Midbrain (tissue), 1 donor: ENCODE measurements around the gene ROS1.

Source experiments
- DNase-seq: peaks from one replicate; lab custom pipeline; 2025; lab: John Stamatoyannopoulos, UW

ROS1 gene

GRCh38 chr6:117309069-117309468 is 116.7 kb downstream of the ROS1 start:
- DNase-seq = no peak

DNA sequence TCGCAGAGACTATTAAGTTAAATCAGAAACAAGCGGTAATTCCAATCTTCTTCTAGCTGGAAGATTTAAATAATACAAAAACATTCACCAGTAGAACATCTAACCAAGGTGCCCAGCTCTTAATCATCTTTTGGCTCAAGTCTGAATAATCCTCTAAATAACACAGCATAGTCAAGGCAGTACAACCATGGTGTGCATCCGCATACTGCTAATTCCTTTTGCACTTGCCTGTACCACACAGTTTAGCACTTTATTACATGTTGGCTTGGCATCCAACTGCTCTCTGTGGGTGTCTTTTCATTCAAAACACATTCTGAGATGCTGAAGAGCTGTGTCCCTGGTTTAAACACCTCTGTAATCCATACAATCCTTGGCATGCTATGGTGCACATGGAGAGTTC is 118.1 kb downstream of the ROS1 start:
- DNase-seq = no peak

DNA sequence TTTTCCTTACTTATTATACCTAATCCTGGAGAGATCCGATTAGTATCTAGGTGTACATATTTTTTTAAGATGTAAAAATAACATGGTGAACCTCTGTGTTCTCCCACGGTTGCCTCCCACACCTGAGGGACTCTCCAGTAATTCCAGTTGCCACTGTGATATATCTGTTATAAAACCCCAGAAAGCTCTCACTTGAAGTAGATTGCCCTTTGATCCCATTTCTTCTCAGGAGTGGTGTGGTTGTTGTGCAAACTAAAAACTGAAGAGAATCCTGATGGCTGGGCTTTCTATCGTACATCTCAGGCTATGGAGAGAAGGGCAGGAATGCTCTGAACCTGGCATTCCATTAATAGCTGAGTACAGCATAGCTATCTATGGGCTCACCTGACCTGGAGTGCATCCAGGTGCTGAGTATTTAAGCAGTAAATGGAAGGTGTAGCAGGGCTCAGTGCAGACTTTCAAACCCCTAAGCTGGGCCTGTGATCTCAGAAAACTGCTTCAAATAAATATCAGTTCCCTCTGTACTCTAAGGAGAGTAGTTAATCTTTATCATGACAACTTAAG is 119.4 kb downstream of the ROS1 start:
- no peak for DNase-seq

DNA sequence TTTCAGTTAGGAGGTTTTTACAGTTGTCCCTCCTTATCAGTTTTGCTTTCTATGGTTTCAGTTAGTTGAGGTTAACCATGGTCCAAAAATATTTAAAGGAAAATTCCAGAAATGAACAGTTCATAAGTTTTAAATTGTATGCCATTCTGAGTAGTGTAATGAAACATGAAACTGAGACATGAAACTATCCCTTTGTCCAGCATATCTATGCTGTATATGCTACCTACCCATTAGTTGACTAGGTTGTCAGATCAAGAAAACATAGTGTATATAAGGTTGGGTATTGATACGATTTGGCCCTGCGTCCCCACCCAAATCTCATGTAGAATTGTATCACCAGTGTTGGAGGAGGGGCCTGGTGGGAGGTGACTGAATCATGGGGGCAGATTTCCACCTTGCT is 121.3 kb downstream of the ROS1 start:
- DNase-seq = no peak

DNA sequence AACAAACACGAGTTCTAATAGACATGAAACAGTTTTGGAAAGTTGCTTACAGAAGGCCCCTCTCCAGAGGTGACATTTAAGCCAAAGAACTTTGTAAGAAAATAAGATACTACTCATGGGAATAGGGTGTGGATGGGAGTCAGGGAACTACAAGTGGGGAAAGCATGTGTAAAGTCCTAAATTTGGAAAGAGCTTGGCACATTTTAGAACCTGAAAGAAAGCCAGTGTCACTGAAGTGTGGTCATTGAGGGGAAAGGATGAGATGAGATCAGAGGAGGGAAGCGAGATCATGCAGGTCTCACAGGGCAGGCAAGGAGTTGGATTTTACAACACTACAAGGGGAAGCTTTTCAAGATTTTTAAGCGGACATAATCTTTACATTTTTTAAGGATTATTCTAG is 122.4 kb downstream of the ROS1 start:
- no peak for DNase-seq

DNA sequence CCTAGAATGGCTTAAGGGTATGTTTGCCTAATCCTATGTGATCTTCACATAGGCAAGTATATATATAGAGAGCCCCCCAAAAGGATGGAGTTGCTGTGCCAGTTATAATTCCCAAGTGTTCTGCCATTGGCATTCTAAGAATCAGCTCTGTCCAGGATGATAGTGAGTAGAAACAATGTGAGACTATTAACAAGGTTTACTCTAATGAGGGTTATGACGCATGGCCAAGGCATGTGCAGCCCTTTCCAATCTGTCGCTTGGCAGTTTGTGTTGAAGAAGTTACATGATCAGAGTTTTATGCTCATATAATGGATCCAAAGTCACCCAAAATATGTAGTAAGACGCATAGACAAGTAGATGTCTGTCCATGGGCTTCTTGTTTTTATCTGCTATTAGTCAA is 126.8 kb downstream of the ROS1 start:
- no peak for DNase-seq

DNA sequence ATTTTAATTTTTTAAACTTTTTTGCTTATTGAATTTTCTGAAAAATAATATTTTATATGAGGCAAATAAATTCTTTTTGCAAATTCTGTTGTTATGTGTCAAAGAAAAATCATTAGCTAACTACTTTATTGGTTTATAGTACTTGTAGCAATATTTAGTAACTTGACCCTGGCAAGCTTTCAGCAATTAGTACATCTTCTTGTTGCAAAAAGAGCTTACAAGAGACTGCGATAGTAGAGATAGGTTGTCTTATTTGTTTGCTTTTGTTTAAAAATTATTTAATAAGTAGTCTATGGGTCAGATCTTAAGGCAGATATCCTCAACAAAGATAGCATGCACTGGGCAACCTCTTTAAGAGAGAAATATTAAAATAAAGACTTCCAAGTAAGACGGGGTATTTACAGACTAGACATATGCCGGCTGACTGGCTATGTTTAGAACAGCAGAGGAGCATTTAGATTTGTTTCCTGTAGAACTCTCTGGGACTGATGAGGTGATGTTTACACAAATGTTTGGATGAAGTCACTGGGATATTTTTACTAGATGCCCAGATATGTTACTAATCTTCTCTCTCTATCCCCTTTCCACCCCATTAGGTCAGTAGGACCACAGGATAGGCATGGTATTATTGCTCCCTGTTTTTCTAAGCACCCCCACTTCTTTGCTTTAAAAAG is 135.4 kb downstream of the ROS1 start:
- DNase-seq = no peak

DNA sequence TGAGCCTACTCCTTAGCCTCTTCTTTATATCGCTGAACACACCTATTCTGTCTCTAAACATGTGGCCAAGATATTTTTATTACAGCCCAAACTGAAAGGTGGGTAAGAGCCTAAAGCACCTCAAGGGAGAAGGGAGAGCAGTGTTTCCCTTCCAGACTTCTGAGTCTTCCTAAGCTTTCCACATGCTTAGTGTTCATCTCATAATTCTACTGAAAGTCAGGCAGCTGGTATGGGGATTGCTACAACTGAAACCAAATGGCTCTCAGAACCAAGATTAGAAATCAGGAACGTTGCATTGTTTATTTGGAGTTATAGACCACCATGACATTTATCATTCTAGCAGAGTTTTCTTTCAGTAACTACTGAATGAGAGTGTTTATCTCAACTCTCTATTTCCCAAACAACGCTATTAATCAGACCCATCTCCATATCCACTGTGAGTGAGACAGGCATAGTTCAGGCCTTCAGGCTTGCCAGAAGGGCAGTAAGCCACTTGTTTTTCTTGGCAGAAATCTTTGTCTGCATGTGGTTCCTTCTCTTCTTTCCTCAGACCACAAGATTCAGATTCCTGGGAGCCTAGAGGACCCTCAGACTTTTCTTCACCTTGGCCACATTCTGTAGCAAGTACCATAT is 137.5 kb downstream of the ROS1 start:
- DNase-seq = no peak

DNA sequence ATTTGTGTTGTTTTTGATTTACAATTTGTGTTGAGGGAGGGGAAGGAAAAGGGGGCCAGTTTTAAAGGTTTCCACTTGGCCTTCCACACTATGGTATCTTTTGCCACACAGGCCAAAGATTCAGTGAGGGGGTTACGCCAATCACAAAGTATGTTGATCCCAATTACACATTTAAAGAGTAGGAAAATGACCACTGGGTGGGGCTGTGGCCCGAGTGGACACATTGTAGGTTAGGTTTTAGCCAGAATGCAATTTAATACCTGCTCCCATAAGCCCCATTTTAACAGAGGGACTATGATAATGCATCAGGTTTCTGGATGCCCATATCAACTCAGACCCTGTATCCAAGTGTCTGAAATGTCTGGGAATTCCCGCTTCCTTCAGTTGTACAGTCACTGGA is 144.8 kb downstream of the ROS1 start:
- DNase-seq = no peak

DNA sequence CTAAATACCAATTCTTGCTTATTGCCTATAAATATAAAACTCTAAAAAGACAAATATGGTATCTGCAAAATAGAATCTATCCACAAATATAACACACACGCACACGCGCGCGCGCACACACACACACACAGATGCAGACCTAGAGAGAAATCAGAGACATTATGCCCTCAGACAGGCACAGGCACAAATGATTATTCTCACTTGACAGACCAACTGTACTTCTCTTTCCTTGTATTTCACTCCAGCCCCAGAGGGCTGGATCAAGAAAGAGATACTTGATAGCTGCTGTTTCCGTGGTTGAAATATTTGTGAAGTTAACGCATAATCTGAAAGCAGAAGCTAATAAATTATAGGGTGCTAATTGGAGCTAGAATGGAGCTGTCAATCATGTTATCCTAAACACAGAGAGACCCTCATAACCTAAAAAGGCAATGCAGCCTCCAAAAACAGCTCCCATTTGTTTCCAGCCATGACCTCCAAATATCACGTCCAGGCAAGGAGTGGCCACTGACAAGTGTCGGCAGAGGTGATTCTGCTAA is 148.9 kb downstream of the ROS1 start:
- no peak for DNase-seq

DNA sequence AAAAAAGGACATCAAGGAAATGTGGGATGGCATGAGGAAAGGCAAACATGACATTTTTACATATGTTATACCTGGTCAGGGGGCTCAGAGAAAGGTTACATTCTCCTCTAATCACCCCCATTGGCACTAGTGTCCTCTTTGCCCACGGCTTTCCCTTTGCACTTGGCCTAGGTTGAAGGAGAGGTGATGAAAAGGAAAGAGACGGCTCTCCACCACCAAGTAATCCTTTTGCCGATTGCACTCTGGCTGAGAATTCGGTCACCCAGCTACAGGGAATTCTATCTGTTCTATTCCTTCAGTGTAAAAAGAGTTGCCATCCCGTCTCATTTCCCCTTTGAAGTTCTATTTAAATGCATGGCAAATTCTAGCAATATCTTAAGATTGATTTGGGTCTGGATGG is 150.0 kb downstream of the ROS1 start:
- DNase-seq = no peak

DNA sequence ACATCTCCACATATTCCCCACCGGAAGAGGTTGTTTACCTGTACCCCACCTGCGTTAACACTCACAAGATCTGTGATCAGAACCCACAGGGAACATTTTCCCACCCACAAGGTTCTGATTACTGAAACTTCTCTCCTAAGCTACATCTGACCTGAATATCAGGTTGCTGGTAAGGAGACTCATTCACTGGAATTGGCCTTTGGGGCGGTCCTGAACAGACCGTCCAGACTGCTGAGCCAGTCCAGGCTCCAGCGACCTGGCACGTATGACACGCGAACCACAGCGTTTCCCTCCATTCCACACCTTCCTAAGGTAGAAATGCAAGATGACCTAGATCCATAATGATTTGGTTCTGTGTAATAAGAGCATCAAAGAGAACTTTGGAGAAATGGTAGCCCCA is 150.5 kb downstream of the ROS1 start:
- DNase-seq = no peak

- DNase-seq = no peak
These were observed 152.9 kb downstream of the ROS1 start for GRCh38 chr6:117272891-117273290.

DNA sequence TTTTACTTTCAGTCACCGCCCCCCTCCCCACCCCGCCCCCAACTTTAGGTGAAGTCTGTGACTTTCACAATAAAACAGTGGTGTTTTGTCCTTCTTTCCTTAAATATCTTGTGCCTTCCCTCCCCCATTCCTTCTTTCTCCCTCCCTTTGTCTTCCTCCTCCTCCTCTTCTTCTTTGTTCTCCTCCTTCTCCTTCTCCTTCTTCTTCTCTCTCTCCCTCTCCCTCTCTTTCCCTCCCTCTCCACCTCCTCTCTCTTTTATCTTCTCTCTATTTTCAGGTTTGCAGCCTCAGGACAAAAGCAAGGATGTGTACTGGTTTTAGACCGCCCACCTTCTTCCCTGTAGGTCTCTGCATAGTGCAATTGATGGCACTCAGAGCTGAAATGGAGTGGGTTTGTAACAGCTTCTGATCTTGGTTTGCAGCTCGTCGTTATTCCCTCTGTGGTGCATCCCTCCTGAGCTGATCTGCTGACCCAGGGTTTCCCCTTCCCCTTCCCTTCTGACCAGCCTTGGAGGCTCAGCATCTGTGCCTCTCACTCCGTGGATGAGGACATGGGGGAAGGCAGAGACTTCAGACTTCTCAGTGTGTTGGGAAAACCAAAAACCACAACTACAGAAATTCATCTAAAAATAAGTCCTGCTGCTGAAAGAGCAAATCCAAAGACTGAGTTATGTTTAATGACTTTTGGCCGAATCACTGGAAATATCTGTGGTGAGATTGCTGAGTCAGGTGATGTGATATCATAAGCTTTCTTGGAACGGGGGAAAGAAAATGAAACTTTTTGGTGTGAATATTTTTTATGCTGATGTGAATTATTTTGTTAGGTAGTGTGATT is 153.5 kb downstream of the ROS1 start:
- DNase-seq = no peak

DNA sequence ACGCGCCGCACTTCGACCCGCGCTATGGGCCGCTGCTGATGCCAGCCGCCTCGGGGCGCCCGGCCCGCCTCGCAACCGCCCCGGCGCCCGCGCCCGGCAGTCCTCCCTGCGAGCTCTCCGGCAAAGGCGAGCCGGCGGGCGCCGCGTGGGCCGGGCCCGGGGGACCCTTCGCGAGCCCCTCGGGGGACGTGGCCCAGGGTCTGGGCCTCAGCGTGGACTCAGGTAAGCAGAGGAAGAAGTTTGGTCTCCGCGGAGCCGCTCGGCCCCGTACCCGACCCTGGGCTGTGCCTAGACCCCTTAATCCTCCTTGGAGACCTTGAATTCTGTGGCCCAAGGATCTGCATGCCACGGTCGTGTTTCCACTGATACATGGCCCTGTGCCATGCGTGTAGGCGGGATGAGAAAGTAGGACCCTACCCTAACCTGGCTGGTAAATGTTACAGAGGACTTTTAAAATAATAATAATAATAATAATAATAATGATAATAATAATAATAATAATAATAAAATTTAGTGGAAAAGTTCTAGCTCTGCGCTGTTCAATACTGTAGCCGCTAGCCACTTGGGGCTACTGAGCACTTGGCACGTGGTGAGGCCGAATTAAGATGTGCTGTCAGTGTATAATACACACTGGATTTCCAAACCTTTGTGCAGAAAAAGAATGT is 154.8 kb downstream of the ROS1 start:
- no peak for DNase-seq

DNA sequence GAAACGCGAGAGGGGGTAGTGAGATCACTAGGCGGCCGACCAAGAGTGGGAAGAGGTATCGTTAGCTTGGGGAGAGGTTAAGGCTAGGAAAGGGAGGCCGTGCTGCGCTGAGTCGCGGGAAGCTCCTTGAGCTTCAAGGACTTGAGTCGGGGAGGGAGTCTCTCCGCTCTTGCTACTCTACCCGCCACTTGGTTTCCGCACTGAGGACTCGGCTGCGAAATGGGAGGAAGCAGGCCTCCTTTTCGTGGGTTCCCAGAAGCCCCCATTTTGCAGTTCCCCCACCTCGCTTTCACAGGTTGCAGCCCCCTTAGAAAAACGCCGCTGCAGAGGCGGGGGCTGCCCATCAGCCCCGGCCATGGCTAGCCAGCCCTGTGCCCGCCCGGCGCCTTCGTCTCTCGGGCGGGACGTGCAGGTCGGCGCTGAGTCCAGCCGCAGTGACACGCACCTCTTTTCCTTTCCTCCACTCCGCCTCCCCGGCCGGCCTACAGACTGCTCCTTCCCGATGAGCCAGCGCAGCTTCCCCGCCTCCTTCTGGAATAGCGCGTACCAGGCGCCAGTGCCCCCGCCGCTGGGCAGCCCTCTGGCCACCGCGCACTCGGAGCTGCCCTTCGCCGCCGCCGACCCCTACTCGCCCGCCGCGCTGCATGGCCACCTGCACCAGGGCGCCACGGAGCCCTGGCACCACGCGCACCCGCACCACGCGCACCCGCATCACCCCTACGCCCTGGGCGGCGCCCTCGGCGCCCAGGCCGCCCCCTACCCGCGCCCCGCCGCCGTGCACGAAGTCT is 155.5 kb downstream of the ROS1 start:
- no peak for DNase-seq

- DNase-seq = no peak
These were observed 156.1 kb downstream of the ROS1 start for GRCh38 chr6:117269638-117270054.

GRCh38 chr6:117268924-117269323 is 156.8 kb downstream of the ROS1 start:
- no peak for DNase-seq

GRCh38 chr6:117267766-117268534 is 157.8 kb downstream of the ROS1 start:
- no peak for DNase-seq

- DNase-seq = no peak
These were observed 158.7 kb downstream of the ROS1 start for GRCh38 chr6:117267054-117267347.
